Fibroblast of skin of back (primary cell): ENCODE data around the gene C17orf100.
"Not testable (repeated sequence)": the region's sequence is repeated elsewhere in the genome, so short reads cannot be mapped to it uniquely, and the experiment has no call there.

ENCODE experiments used
- DNase-seq: peaks from one replicate; pipeline ENCODE4 v3.0.0-alpha.2; 2013

C17orf100 gene

GRCh38 chr17:6641247-6641863, 10.2 kb upstream of the C17orf100 start:
- DNase-seq: no peak

GRCh38 chr17:6642592-6642991, 9.0 kb upstream of the C17orf100 start:
- DNase-seq: no peak

- no peak for DNase-seq
Observed at GRCh38 chr17:6643451-6644125, 8.0 kb upstream of the C17orf100 start.

GRCh38 chr17:6648181-6648580, 3.4 kb upstream of the C17orf100 start:
- no peak for DNase-seq

- DNase-seq: peak; percentile 30
Observed at GRCh38 chr17:6651919-6652452, 424 bp downstream of the C17orf100 start.

GRCh38 chr17:6654841-6655731, 3.5 kb downstream of the C17orf100 start:
- no peak for DNase-seq

GRCh38 chr17:6655732-6656361, 4.3 kb downstream of the C17orf100 start:
- DNase-seq: not testable (repeated sequence)

- DNase-seq: not testable (repeated sequence)
Observed at GRCh38 chr17:6656797-6657632, 5.5 kb downstream of the C17orf100 start.

- no peak for DNase-seq
Observed at GRCh38 chr17:6657633-6658287, 6.2 kb downstream of the C17orf100 start.

- not testable (repeated sequence) for DNase-seq
Observed at GRCh38 chr17:6658411-6658810, 6.8 kb downstream of the C17orf100 start.

- no peak for DNase-seq
Observed at GRCh38 chr17:6660101-6660500, 8.5 kb downstream of the C17orf100 start.

GRCh38 chr17:6660805-6661463, 9.4 kb downstream of the C17orf100 start:
- no peak for DNase-seq

GRCh38 chr17:6661464-6661848, 9.9 kb downstream of the C17orf100 start:
- no peak for DNase-seq

- DNase-seq: not testable (repeated sequence)
Observed at GRCh38 chr17:6663200-6663599, 11.6 kb downstream of the C17orf100 start.

- DNase-seq: peak; percentile 77
Observed at GRCh38 chr17:6666077-6666521, 14.5 kb downstream of the C17orf100 start.

GRCh38 chr17:6666557-6666956, 15.0 kb downstream of the C17orf100 start:
- DNase-seq: no peak

GRCh38 chr17:6667516-6667915, 16.0 kb downstream of the C17orf100 start:
- no peak for DNase-seq

GRCh38 chr17:6668219-6668618, 16.7 kb downstream of the C17orf100 start:
- no peak for DNase-seq

GRCh38 chr17:6668727-6669425, 17.3 kb downstream of the C17orf100 start:
- DNase-seq: no peak
